IMR-90 (cell line): Measurements from ENCODE around the gene RPAP2. TPM values are rescaled to one million over a fixed set of nuclear protein-coding genes. Genes with fewer than 3 reads are reported as not detected.

ENCODE experiments used
- ATAC-seq: fragments of 200-7000 bp; cut with Tn5 transposase; 2 replicates; pipeline ENCODE4 v1.9.1; 2020; ENCODE audit warnings: low read depth, mild to moderate bottlenecking, moderate library complexity
- BruUV-seq: library from RNA; stranded (reverse); fragments of 400-500 nt; replicated peaks from 2 replicates; lab custom pipeline; 2021; lab: Mats Ljungman, UMichigan
- CTCF ChIA-PET: fragments of 300-600 bp; formaldehyde crosslinking; extraction: SDS; loops from one replicate; lab custom pipeline; 2021; ENCODE audit warnings: antibody characterized with exemption; lab: Yijun Ruan, JAX
- POLR2A ChIA-PET: fragments of 300-600 bp; sonication (Branson Sonifier 250); formaldehyde crosslinking; loops from one replicate; lab custom pipeline; 2022; ENCODE audit warnings: antibody characterized with exemption; ENCODE audit not compliant: unreplicated experiment; lab: Charles Lee
- DNase-seq: peaks from one replicate; pipeline ENCODE4 v3.0.0; 2013
- H2AFZ ChIP-seq: replicated peaks from 2 replicates; pipeline ENCODE3; 2013; ENCODE audit warnings: low read length, mild to moderate bottlenecking; ENCODE audit not compliant: poor library complexity
- H2AK5ac ChIP-seq: 2 replicates; pipeline ENCODE4 v1.6.1; 2013; ENCODE audit warnings: low read depth, low read length, inconsistent platforms
- H2AK9ac ChIP-seq: replicated peaks from 2 replicates; pipeline ENCODE3; 2013; ENCODE audit warnings: mild to moderate bottlenecking, low read depth, low read length, moderate library complexity; ENCODE audit not compliant: poor library complexity
- H2BK120ac ChIP-seq: 2 replicates; pipeline ENCODE4 v1.6.1; 2013; ENCODE audit warnings: low read depth, low read length, inconsistent platforms
- H2BK15ac ChIP-seq: 3 replicates; pipeline ENCODE4 v1.6.1; 2013; ENCODE audit warnings: low read depth, low read length, inconsistent platforms
- H2BK20ac ChIP-seq: 2 replicates; pipeline ENCODE4 v1.6.1; 2013; ENCODE audit warnings: low read depth, mild to moderate bottlenecking, inconsistent platforms, low read length, moderate library complexity
- H2BK5ac ChIP-seq: 2 replicates; pipeline ENCODE4 v1.6.1; 2013; ENCODE audit warnings: mild to moderate bottlenecking, low read depth, low read length, inconsistent platforms; ENCODE audit not compliant: poor library complexity, severe bottlenecking
- H3K14ac ChIP-seq: replicated peaks from 2 replicates; pipeline ENCODE4 v1.6.1; 2013; ENCODE audit warnings: low read depth, low read length, inconsistent platforms
- H3K18ac ChIP-seq: 2 replicates; pipeline ENCODE4 v1.6.1; 2013; ENCODE audit warnings: low read depth, low read length, control low read depth
- H3K23ac ChIP-seq: 2 replicates; pipeline ENCODE4 v1.6.1; 2013; ENCODE audit warnings: low read depth, low read length, inconsistent platforms
- H3K27ac ChIP-seq: 2 replicates; pipeline ENCODE4 v1.5.1; 2013; ENCODE audit warnings: mild to moderate bottlenecking, control low read depth, low read length; ENCODE audit not compliant: insufficient read depth
- H3K27me3 ChIP-seq: 2 replicates; pipeline ENCODE4 v1.6.1; 2013; ENCODE audit warnings: low read length; ENCODE audit not compliant: control insufficient read depth, insufficient read depth
- H3K36me3 ChIP-seq: 2 replicates; pipeline ENCODE4 v1.6.1; 2013; ENCODE audit warnings: low read length, mixed read lengths; ENCODE audit not compliant: control insufficient read depth, insufficient read depth
- H3K4ac ChIP-seq: 2 replicates; pipeline ENCODE4 v1.6.1; 2013; ENCODE audit warnings: low read depth, low read length, inconsistent platforms
- H3K4me1 ChIP-seq: 2 replicates; pipeline ENCODE4 v1.6.1; 2013; ENCODE audit warnings: low read length, mixed read lengths; ENCODE audit not compliant: control insufficient read depth, insufficient read depth
- H3K4me2 ChIP-seq: 2 replicates; pipeline ENCODE4 v1.6.1; 2013; ENCODE audit warnings: low read depth, mild to moderate bottlenecking, control low read depth, low read length, moderate library complexity
- H3K4me3 ChIP-seq: 2 replicates; pipeline ENCODE4 v1.5.1; 2013; ENCODE audit warnings: low read depth, mild to moderate bottlenecking, control low read depth, low read length, moderate library complexity; ENCODE audit not compliant: insufficient read depth
- H3K56ac ChIP-seq: 2 replicates; pipeline ENCODE4 v1.6.1; 2013; ENCODE audit warnings: low read length, inconsistent platforms; ENCODE audit not compliant: insufficient read depth; ENCODE audit errors: extremely low read depth
- H3K79me1 ChIP-seq, 2 experiments: 2 replicates each; pipeline ENCODE4 v1.6.1; 2013; ENCODE audit warnings: low read length in 2 of 2, inconsistent platforms in 1 of 2, low read depth in 1 of 2
- H3K9ac ChIP-seq: 2 replicates; pipeline ENCODE4 v1.6.1; 2013; ENCODE audit warnings: low read depth, low read length, control low read depth
- H3K9me1 ChIP-seq: 2 replicates; pipeline ENCODE4 v1.6.1; 2013; ENCODE audit warnings: low read length, inconsistent platforms; ENCODE audit not compliant: insufficient read depth
- H3K9me3 ChIP-seq: 2 replicates; pipeline ENCODE4 v1.6.1; 2013; ENCODE audit warnings: low read length; ENCODE audit not compliant: control insufficient read depth, insufficient read depth
- H4K20me1 ChIP-seq: 2 replicates; pipeline ENCODE4 v1.6.1; 2013; ENCODE audit warnings: low read length, inconsistent platforms; ENCODE audit not compliant: insufficient read depth
- H4K5ac ChIP-seq: 2 replicates; pipeline ENCODE4 v1.6.1; 2013; ENCODE audit warnings: mild to moderate bottlenecking, low read depth, low read length, control low read depth
- H4K8ac ChIP-seq, 2 experiments: 2 replicates each; pipeline ENCODE4 v1.6.1; 2013; ENCODE audit warnings: low read depth in 2 of 2, low read length in 2 of 2, control low read depth in 1 of 2, inconsistent platforms in 1 of 2
- H4K91ac ChIP-seq: 2 replicates; pipeline ENCODE4 v1.6.1; 2013; ENCODE audit warnings: low read depth, low read length, inconsistent platforms; ENCODE audit not compliant: insufficient read depth
- CTCF ChIP-seq: conservative IDR thresholded peaks from 2 replicates; pipeline ENCODE4 v1.5.1; 2012; ENCODE audit warnings: mild to moderate bottlenecking, low read depth, low read length, improper control_type of control experiment
- MAZ ChIP-seq: IDR thresholded peaks from 2 replicates; pipeline ENCODE4 v1.6.1; 2012; ENCODE audit warnings: low read depth, mild to moderate bottlenecking, low read length, improper control_type of control experiment, moderate library complexity, borderline replicate concordance
- WGBS, 2 experiments: methylation state at CpG; one replicate each; pipeline versions ENCODE4 v1.1.5 to v1.1.7; 2013; ENCODE audit warnings: missing lambda C conversion rate in 2 of 2; ENCODE audit not compliant: insufficient read length in 1 of 2; ENCODE audit errors: extremely low coverage in 2 of 2; 5-methylcytosine and 5-hydroxymethylcytosine counted together
- dilution Hi-C: fragments of 300-500 bp; cut with HindIII; formaldehyde crosslinking; loops from one replicate; pipeline ENCODE4 v1.14.3; 2018; ENCODE audit warnings: low sequenced_read_pairs; ENCODE audit not compliant: unreplicated experiment
- in situ Hi-C: fragments of 300-500 bp; cut with MboI; formaldehyde crosslinking; loops from 3 replicates; pipeline ENCODE4 v1.14.3; 2019; ENCODE audit warnings: low sequenced_read_pairs, inconsistent platforms, mixed read lengths
- intact Hi-C: fragments of 100-400 bp; cut with micrococcal nuclease; formaldehyde crosslinking; loops from 2 replicates; pipeline ENCODE4 v1.10.0; 2022
- polyA plus RNA-seq, 3 experiments: library from polyadenylated mRNA; depleted of rRNA; stranded (reverse); fragments of >200 nt; gene quantifications; 2 replicates each; pipeline ENCODE4 v1.2.3, GENCODE V29; 2012; ENCODE audit warnings: low replicate concordance in 1 of 3
- total RNA-seq: library from RNA; depleted of rRNA; stranded (reverse); fragments of >200 nt; gene quantifications from 2 replicates; pipeline ENCODE4 v1.2.3, GENCODE V29; 2012

The RPAP2 gene
- total and polyA plus RNA-seq, 2 of the 4 experiments (the other 2 are of a cell fraction): 7.1 to 13.6 TPM

- Histone ChIP-seq H3K4me3 (no peak overlapping the region), H4K8ac (no peak overlapping the region; a peak in 1 of 4 replicates), H3K9me3 (no peaks in the 10 kb centered on the region), H3K56ac (no peak overlapping the region), H2BK20ac (no peak overlapping the region), H2BK120ac (peak overlapping the region; percentile 41; the same call in 1 of the 2 replicates), H2AK9ac (peak overlapping the region; percentile 37), H3K36me3 (no peaks in the 10 kb centered on the region), H4K20me1 (no peaks in the 10 kb centered on the region), H2AK5ac (peak overlapping the region; percentile 30; the same call in 1 of the 2 replicates), H3K79me1 (no peaks in the 10 kb centered on the region), H4K5ac (no peak overlapping the region), H3K23ac (no peak overlapping the region), H3K9ac (no peak overlapping the region), H2BK15ac (no peak overlapping the region; the same call in 2 of the 3 replicates), H3K14ac (peak overlapping the region; percentile 46; the same call in 1 of the 2 replicates), H3K4ac (no peak overlapping the region), H3K18ac (no peak overlapping the region), H3K27me3 (no peaks in the 10 kb centered on the region), H3K9me1 (peaks cover 13% of the 10 kb centered on the region), H3K4me2 (no peak overlapping the region), H3K27ac (no peak overlapping the region), H2BK5ac (no peak overlapping the region), H3K4me1 (peaks cover 12% of the 10 kb centered on the region), H2AFZ (peak overlapping the region; percentile 62), H4K91ac (no peak overlapping the region)
- TF ChIP-seq MAZ (no peak), CTCF (no peak)
- DNase-seq (peak; percentile 35), ATAC-seq (peak; percentile 50)
- BruUV-seq: no TSS peak
- POLR2A ChIA-PET: no interaction called here
- intact Hi-C loops: loop anchor here (2.0 kb wide), 1 partner anchor 20 kb away; no protein-coding TSS in a partner anchor
- dilution Hi-C loops: no loop called here
- no CpG with 5 or more reads among the region's 3 CpGs for WGBS, 2 experiments
- CTCF ChIA-PET: interaction anchor here (0.6 to 0.7 kb wide), 2 partner anchors 652 to 876 kb away, joined by 3 to 5 read pairs; no protein-coding TSS in a partner anchor
- in situ Hi-C loops: no loop called here
Measured at GRCh38 chr1:92447033-92447681, 148.3 kb downstream of the RPAP2 start.
